ENCODE data around the gene PPP6R3. TPM values are rescaled to one million over a fixed set of nuclear protein-coding genes. Genes with fewer than 3 reads are reported as not detected.
"Not testable (repeated sequence)": the region's sequence is repeated elsewhere in the genome, so short reads cannot be mapped to it uniquely, and the experiment has no call there.

Gene PPP6R3
- total RNA-seq, 1 donor: 119 TPM

DNA sequence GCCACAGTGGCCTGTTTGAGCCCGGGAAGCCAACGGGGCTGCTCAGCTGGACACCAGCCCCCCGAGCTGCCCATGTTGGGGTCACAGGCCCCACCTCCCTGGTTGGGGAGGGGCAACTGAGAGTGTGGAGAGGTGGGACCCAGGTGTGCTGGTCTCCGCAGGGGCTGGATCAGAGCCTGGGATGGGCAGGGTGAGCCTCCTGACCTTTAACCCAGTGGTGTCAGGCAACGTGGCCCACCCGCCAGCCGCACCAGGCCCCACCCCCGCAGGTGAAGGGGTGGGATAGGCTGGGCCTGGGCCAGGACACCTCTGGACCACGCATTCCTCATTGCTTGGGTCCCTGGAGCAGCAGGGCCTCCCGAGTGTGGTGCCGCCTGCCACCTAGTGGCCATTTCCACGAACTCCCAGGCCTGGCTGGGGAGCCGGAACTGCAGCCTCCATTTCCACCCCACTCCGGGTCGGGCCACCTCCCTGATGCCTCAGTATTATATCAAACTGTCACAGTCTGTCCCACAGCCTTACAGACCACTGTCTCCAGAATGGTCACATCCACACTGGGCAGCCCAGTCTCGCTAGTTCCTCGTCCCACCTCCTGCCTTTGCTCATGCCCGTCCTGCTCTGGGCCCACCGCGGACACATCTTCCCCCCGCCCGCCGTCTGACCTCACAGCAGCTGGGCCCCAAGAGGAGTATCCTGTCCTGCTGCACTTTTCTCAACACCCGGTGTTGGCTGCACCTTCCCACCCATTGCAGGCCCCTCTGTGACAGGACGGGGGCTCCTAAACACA is 13.3 kb upstream of the PPP6R3 start:
- peak; percentile 93 for TF ChIP-seq CTCF (IDR thresholded peaks at IDR 0.05; ENCODE audit: insufficient read depth, low read length)
- H3K4me3 ChIP-seq (ENCODE audit: low read depth, low read length): no peak overlapping the region
- DNase-seq (ENCODE audit: low read depth): peak; percentile 65

DNA sequence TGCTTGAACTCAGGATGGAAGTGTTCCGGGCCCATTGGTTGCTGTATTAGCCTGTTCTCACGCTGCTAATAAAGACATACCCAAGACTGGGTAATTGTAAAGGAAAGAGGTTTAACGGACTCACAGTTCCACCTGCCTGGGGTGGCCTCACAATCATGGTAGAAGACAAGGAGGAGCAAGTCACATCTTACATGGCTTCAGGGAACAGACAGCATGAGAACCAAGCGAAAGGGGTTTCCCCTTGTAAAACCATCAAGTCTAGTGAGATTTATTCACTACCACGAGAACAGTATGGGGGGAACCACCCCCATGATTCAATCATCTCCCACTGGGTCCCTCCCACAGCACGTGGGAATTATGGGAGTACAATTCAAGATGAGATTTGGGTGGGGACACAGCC is 12.6 kb upstream of the PPP6R3 start:
- DNase-seq (ENCODE audit: low read depth); H3K4me3 ChIP-seq (ENCODE audit: low read depth, low read length): not testable (repeated sequence)

- DNase-seq (ENCODE audit: low read depth): no peak
- TF ChIP-seq CTCF (IDR thresholded peaks at IDR 0.05; ENCODE audit: insufficient read depth, low read length): no peak
- H3K4me3 ChIP-seq (ENCODE audit: low read depth, low read length): no peak overlapping the region
Observed at GRCh38 chr11:68448604-68449011, 11.9 kb upstream of the PPP6R3 start.

- no peak for DNase-seq (ENCODE audit: low read depth)
- H3K4me3 ChIP-seq (ENCODE audit: low read depth, low read length): no peak overlapping the region
- TF ChIP-seq CTCF (IDR thresholded peaks at IDR 0.05; ENCODE audit: insufficient read depth, low read length): no peak
Observed at GRCh38 chr11:68449951-68450350, 10.6 kb upstream of the PPP6R3 start.

DNA sequence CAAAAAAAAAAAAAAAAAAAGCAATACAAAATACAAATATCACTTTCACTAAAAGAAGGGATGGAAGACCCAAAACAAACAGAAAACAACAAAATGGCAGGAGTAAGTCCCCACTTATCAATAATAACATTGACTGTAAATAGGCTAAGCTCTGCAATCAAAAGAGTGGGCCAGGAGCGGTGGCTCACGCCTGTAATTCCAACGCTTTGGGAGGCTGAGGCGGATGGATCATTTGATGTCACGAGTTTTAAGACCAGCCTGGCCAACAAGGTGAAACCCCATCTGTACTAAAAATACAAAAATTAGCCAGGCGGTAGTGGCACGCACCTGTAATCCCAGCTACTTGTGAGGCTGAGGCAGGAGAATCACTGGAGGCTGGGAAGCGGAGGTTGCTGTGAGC is 9.8 kb upstream of the PPP6R3 start:
- H3K4me3 ChIP-seq (ENCODE audit: low read depth, low read length): no peak overlapping the region
- no peak for TF ChIP-seq CTCF (IDR thresholded peaks at IDR 0.05; ENCODE audit: insufficient read depth, low read length)
- no peak for DNase-seq (ENCODE audit: low read depth)

DNA sequence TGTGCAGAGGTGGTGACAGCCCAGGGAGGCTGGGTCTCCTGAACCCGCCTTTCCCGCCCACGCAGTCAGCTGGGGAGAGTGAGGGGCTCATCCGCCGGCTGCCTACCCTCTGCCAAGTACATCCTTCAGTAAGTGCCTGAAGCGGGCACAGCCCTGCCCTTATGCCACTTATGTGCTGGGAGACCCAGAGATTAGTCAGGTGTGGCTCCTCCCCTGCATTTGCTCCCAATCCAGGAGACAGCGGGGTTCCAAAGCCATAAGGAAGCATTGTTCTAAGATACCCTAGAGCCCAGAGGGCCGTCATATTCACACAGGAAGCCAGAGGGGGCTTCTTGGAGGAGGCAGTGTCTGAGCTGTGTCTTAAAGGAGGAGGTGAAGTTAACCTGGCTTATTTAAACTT is 5.8 kb upstream of the PPP6R3 start:
- DNase-seq (ENCODE audit: low read depth): no peak
- no peak for TF ChIP-seq CTCF (IDR thresholded peaks at IDR 0.05; ENCODE audit: insufficient read depth, low read length)
- H3K4me3 ChIP-seq (ENCODE audit: low read depth, low read length): no peak overlapping the region

DNA sequence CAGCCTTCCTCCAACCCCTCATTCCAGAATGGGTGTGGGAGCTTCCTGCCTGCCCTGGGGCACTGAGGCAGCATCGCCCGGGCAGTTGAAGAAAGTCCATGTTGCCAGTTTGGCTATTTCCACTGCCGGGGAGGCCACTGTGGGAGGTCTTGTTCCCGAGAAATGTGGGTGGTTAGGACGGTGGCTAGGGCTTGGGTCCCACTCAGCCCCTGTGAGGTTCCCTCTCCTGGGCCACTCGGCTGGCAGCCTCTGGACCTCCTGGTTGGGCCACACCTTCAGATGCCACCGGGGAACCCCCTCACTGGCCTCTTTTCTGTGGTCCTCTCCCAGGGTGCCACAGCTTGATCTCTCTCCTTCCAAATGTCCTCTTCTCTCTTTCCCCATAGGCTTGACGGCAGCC is 5.1 kb upstream of the PPP6R3 start:
- no peak for DNase-seq (ENCODE audit: low read depth)
- H3K4me3 ChIP-seq (ENCODE audit: low read depth, low read length): no peak overlapping the region
- TF ChIP-seq CTCF (IDR thresholded peaks at IDR 0.05; ENCODE audit: insufficient read depth, low read length): no peak

Data from fibroblast of the aortic adventitia (primary cell).